CD4-positive, alpha-beta T cell treated with Interleukin-4 for 1 hour (primary cell): Measurements from ENCODE around the gene SLC6A7.

Experiments used
- DNase-seq, 2 donors: peaks; one replicate each; pipeline ENCODE4 v3.0.0-alpha.2; 2020 to 2022

Gene SLC6A7

DNA sequence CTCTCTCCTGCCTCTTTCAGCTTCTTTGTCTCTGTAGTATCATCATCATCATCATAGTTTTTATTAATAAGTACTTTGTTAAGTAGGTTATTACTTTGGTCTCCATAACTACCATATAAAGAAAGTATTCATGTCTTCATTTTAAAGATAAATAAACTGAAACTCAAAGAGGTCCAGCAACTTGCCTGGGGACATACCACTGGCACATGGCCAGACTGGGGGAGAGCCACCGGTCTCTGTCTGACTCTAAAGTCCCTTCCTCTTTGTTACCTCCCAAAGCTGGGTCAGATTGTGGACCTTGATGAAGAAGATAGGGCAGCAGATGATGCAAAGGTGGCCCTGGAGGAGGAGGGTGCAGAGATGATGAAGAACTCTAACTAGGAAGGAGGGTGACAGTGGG, 14.8 kb upstream of the SLC6A7 start:
- no peak for DNase-seq

DNA sequence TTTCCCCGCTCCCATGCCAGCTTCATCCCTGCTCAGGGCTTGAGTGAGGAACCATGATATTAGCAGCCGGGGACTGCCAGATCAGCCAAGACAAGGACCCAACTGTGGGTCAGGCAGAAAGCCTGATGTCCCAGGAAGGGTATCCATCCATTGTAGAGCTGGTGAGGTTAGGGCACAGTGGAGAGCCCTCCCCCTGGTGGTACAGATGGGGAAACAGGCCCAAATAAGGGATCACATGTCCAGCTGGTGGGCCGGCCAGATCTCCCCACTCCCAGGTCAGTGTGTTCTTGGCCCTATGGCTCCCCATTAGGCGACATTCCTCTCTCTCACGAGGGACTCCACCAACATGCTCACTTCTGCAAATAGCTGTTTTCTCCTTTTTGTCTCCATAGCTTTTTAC, 14.3 kb upstream of the SLC6A7 start:
- no peak for DNase-seq

DNA sequence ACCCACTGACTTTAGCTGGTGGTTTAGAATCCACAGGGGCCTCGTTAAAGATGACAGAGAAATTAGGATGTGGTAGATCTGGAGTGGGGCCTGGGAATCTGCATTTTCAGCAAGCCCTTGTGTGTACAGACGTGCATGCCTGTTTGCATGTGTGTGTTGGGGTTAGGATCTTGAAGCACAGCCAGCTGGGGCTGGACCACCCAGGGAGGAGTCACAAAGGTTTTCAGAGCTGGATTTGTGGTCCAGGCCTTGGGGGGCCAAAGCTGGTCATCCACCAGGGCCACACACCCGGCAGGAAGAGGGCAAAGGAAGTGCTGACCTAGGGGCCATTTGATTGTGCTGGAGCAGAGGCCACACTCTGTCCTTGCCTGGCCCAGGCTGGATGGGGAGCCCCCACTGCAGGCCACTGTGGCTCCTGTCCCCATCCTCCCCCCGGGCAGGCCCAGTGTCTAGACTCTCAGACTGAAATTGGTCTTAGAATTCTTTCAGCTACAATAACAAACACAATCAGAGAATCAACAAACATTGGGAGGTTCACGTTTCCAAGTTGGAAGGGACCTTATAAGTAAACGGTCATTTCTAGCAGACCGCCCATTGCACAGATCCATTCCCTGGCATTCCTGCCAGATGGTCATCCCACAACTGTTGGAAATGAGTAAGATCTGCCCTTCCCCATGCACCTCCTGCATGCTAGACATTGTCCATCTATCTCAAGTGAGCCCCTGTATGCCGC, 13.0 kb upstream of the SLC6A7 start:
- no peak for DNase-seq

DNA sequence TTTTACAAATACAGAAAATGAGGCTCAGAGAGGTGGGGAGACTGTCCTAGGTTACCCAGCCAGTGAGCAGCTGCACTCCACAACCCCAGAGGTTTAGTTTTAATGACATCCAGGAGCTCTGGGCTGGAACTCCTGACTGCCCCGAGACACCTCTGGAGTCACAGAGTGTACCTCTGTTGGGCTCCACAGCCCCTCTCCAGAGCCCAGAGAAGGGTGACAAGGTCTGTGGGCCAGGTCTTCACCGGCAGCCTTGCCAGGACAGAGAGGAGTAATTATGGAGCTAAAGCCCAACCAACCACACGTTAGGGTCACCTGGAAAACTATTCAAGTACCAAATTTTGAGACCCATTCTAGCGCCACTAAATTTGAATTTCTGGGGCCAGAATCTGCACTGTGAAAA, 12.1 kb upstream of the SLC6A7 start:
- DNase-seq = no peak

DNA sequence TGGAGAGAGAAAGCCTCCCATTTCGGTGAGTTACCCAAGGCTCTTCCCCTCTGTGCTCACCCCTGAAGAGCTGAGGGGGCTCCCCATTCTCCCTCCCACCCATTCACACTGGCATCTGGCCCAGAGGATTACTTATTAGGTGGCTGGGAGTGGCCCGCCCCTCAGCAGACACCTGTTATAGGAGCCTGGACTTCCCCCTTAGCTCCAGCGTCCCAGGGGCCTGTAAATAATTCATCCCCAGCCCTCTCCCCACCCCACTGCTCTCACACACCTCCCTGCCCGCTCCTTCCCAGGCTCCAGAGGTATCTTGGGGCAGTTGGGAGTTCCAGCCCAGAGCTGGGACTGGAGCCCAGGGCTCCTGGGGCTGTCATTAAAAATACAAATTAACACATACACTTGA, 11.6 kb upstream of the SLC6A7 start:
- DNase-seq = no peak

DNA sequence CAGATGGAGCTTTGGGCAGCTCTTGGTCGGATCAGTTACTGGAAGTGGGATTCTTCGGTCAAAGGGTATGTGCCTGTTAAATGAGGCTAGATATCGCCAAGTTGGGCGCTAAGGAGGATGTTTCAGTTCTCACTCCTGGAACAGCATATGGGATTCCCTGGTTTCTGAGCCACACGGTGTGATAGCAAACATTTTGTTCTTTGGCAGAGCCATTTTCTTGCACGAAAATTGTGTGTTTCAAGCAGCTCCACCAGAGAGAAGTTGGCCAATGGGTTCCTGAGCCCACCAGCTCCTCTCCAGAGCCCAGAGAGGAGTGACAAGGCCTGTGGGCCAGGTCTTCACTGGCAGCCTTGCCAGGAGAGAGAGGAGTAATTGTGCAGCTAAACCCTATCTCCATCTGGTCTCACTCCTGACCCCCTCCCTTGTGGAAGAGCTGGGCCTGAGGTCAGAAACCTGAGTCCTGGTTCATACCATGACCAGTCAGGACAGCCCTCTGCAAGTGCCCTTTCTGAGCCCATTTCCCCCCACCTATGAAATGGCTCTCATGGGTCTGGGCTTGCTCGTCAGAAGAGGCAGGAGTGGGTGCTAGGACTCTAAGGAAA, 10.7 kb upstream of the SLC6A7 start:
- no peak for DNase-seq

DNA sequence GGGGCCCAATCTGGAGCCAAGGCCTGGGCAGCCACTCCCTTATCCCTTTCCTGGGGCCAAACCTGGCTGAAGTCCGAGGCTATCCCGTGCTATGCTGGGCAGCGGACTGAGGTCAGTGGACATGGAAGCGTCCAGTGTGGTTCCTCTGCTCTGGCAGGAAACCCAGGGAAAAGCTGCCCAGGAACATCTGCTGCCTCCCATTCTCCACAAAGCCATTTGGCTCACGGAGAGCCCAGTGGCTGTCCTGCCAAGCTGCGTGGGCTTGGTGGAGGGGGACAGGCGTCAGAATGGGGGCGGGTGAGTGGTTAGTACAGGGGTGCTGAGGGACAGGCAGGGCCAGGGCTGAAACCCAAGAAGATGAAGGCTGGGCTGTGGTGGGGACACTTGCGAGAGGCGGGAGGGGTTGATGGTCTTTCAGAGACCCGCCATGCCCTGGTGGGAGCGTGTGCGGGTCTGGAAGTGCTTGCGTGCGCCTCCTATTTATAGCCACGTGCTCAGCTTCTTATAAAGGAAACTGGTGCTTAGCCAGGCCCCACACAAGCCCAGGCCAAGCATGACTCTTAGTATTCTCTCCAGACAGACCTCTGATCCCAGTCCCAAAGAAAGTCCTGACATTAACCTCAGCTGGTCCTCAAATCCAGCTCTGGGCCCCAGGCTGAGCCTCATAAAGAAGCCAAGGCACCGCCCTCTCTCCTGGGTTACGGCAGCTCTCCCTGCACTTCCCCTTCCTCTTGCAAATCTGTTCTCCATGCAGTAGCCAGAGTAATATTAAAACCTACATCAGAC, 9.4 kb upstream of the SLC6A7 start:
- no peak for DNase-seq

DNA sequence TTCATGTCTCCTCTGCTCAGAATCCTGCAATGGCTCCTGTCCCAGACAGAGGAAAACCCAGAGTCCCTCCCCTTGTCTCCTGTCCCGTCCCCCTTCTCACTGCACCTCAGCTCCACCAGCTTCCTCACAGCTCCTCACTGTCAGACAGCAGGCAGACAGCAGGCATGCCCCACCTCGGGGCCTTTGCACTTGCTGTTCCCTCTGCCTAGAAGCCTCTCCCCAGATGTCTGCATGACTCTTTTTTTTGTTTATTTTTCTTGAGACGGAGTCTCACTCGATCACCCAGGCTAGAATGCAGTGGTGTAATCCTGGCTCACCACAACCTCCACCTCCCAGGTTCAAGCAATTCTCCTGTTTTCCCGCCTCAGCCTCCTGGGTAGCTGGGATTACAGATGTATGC, 8.8 kb upstream of the SLC6A7 start:
- DNase-seq = no peak

DNA sequence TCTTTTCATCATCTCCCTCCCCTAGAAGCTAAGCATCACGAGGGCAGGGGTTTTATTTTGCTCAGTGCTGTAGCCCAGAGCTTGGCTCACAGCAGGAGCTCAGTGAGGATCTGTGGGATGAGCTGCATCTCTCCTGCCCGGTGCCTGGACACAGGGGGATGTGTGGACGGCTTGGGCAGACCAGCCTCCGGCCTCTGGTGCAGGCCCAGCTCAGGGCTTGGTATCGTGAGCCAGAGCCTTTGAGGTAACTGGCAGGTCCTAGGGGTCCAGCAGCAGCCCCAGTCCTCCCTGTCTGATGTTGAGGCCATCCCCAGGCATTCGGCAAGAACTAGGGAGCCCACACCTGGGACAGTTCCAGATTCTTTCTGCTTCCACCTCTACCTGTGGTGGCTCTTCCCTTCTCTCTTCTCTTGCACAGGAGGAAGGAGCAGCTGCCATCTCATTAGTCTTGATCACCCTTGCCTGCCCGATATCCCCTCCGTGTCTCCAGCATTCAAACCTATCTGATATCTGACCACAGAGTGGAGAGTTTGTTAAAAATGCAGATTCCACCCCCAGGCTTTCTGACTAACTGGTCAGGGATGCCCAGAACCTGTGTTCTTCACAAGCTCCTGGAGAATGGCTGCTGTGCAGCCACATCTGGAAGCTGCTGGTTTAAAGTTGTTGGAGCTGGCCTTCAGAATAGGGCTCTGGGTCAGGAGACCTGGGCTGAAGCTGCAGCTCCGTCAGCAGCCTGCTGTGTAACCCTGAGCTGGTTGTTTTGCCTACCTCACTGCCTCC, 7.9 kb upstream of the SLC6A7 start:
- no peak for DNase-seq

DNA sequence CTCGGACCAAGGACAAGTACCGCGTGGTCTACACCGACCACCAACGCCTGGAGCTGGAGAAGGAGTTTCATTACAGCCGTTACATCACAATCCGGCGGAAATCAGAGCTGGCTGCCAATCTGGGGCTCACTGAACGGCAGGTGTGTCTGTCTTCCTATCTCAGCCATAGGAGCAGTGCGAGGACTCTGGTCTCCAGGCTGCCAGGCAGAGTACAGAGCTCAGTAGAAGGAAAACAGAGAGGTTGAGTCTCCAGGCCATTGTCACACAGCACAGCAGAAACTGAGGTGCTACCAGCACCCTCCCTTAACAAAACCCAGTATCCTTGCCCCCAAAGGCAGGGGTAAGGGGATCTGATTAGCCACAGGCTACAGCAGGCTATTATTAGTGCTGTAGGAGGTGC, 7.1 kb upstream of the SLC6A7 start:
- no peak for DNase-seq

DNA sequence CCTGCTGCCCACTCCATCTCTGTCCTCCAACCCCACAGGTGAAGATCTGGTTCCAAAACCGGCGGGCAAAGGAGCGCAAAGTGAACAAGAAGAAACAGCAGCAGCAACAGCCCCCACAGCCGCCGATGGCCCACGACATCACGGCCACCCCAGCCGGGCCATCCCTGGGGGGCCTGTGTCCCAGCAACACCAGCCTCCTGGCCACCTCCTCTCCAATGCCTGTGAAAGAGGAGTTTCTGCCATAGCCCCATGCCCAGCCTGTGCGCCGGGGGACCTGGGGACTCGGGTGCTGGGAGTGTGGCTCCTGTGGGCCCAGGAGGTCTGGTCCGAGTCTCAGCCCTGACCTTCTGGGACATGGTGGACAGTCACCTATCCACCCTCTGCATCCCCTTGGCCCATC, 6.4 kb upstream of the SLC6A7 start:
- DNase-seq = no peak

DNA sequence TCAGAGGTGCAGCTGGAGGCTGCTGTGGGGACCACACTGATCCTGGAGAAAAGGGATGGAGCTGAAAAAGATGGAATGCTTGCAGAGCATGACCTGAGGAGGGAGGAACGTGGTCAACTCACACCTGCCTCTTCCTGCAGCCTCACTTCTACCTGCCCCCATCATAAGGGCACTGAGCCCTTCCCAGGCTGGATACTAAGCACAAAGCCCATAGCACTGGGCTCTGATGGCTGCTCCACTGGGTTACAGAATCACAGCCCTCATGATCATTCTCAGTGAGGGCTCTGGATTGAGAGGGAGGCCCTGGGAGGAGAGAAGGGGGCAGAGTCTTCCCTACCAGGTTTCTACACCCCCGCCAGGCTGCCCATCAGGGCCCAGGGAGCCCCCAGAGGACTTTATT, 5.9 kb upstream of the SLC6A7 start:
- no peak for DNase-seq

DNA sequence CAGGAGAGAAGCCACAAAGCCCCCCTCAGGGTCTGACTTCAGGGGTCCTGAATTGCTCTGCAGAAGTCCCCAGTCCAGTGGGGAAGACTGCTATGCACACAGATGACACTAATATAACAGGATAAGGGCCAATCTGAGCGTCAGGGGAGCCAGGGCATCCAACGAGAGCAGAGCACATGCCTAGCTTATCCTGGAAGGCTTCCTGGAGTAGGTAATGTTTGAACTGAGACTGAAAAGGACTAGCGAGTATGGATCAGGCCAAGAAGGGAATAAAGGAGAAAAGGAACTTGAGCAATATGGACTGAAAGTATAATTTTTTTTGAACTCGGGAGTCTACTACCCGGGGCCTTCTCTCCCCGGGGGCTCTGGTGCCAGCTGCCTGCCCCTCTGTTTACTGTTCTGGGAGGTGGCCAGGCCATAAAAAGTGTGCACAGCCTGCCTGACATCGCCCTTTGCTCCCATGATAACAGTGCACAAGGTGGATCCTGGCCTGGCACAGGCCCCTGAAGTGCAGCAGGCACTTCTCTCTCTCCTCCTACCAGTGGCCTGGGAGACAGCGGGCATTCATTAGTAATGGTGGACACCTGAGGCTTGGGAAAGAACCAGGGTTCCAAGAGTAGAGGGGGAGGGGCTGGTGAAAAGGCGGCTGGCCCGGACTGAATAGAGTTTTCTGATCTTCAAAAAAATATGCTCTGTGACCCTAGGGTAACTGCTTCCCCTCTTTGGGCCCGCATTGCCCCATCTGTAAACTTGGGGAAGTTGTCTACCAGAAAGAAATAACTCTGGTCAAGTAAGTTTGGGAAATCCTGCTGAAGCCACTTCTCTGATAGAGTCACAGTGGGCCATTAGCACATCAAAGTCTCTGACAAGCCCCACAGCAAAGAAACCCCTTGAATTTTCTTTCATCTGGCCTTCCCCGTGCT, 4.6 kb upstream of the SLC6A7 start:
- DNase-seq = no peak

DNA sequence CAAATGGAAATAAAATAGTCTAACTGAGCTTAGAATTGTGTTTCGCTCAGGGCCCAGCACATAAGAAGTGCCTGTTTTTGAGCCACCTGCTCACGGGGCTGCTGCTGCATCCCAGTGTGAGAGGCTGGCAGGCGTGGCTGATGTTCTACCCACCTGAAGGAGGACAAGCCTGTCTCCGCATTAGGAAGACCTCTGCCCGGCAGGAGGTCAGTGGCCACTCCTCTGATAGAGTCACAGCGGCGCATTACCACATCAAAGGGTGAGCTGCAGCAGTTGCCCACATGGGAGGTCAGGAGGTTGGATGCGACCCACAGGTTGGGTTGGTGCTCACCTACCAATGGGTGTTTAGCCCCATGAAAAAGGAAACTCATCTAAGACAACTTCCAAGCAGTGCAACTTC, 3.7 kb upstream of the SLC6A7 start:
- no peak for DNase-seq

DNA sequence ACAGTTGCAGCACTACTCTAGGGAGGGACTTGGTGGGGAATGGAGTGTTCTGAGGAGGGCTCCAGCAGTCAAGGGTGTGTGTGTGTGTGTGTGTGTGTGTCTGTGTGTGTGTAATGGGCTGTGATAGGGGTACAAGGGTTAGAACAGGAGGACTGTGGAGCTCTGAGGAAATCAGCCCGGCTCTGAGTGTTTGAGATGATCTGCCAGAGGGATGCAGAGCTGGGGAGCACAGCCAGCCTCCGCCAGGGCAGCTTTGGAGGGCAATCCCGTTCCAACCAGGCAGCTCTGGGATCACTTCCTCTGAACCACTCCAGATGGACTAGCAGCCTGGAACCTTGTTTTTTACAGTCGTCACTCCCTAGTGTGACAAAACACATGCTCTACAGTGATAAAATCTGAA, 3.0 kb upstream of the SLC6A7 start:
- DNase-seq = no peak

DNA sequence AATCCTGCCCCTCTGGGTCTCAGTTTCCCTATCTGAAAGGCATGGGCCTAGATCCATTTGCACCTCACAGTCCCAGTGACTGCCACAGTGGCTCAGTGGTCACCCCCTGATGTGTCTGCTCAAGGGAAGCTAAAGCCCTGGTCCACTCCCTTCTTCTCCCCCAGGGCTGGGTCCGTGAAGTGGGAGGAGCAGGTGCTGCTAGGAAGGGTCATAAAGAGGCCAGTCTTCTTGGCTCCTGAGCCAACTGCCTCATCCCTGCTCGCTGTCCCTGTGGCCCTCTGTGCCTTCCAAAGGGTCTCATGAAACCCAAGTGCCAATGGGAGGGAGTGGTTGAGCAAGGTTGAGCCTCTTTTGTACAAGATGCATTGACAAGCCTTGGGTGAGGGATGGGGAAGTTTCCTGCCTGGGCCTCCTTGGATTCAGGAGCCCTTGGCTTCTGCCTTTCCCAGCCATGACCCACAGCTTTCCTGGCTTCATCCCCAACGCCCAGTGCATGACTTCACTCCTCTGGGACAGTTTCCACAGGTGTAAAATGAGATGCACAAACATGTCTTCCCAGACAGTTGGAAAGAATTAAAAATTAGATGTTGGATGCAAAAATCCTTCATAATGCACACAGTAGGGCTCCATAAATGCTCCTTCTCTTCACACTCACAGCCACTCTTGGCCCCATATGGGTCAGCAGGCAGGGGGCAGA, 1.6 kb upstream of the SLC6A7 start:
- DNase-seq = no peak

DNA sequence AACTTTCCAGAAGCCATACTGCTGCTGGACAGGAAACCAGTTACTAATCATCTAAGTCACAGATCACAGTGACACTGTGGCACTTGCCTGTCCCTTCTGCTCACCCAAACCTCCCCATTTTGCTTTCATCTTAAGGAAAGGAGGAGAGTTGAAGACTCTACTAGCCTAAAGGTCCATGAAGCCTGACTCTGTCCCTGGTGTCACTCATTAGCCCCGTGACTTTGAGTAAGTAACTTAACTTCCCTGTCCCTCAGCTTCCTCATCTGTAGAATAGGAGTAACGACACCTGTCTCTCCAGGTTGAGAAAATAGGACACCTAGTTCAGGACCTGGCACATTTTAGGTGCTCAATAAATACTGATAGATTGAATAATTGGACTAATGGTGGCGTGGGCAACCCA, 536 bp upstream of the SLC6A7 start:
- DNase-seq = no peak

DNA sequence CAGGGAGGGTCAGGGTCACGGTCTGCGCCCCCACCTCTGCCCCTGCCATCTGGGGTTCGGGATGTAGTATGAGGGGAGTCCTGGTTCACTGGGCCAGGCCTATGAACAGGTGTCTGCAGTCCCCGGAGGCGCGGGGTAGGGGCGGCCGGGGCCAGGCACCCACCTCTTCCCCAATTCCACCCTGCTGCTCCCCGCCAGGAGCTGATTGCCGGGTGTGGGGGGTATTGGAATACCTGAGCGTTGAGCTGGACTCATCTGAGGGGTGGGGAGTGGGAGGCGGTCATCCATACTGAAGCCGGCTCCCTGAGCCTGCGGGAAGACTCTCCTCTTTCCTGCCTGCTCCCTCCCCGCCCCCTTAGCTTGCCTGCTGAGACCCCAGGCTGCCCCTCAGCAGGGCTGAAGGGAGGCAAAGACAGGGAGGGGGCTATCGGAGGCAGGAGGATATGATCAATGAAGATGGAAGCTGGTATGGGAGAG, 679 bp downstream of the SLC6A7 start:
- DNase-seq = no peak

DNA sequence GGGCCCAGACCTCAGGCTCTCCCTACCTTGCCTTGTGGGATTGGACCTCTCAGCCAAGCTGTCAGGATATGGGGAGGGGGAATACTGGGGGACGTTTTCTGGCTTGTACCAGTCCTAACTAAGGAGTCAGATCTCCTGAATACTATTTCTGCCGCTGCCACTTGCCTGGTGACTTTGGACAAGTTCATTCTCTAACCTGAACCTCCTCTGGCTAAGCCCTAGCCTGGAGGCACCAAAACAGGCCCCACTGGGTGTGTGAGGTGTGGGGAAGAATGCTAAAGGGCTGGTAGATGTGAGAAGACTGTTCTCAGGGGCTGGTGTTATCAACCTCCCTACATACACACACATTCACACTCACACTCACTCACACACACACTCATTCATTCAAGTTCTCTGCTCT, 1.1 kb downstream of the SLC6A7 start:
- DNase-seq = no peak

DNA sequence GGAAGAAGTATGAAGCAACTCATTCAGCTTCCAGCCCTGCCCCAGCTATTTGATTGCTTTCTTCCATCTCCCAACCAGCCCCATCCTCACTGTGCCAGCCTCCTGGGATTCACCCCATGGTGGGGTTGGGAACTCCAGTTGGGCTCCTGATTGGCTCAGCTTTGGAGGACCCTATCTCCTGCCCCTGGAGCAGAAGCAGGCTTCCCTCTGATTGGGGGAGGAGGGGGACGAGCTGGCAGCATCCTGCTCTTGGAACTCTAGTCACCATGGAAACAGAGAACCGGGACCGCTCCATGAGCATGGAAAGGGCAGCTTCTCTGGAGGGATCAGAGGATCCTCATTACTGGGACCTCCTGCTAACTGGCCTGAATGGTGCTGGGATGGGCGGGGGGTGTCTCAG, 2.6 kb downstream of the SLC6A7 start:
- DNase-seq = no peak

DNA sequence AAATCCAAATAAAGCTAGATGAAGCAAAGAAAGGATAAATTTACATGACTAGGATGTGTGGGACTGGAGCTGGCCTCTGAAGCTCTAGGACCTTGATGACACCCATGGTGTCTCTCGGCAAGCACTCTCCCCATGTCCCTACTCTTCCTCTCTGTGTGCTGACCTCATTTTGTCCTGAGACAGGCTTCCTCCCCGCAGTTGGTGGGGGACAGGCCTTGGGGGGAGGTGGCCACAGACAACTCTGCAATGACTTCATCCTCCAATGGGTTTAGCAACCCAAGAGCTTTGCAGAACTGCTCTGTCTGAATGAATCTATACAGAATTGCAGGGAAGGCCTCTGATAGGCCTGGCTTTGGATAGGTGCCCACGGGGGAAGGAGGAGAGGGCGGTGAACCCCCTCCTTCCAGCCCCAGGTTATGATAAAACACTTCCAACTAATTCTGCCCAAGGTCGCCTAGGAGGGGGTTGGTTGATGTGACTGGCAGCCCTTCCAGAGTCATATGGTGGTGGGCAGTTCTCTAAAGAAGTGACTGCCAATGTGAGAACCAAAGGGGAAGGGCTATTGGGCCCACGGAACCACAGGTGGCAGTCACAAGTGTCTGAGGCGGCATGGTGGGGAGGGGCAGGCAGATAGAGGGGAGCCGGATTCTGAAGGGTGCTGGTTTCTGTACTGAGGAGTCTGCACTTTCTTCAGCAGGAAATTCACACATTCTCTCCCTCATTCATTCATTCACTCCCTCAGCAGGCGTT, 6.0 kb downstream of the SLC6A7 start:
- no peak for DNase-seq
